HepG2 (cell line): ENCODE data around the gene GGA3. TPM values are rescaled to one million over a fixed set of nuclear protein-coding genes. Genes with fewer than 3 reads are reported as not detected.
A peak's percentile ranks its signal among the peaks of the same experiment; 100 is the strongest.

Source experiments
- FOXA1 ChIP-seq, 2 experiments: fragments of 450-650 bp in 1 of 2; sonication (generic) in 1 of 2; formaldehyde crosslinking in 1 of 2; IDR thresholded peaks; 2 replicates each; pipeline versions ENCODE4 v1.4.0 to v1.6.1; 2016 to 2020; ENCODE audit warnings: missing genetic modification reagents in 1 of 2
- KDM1A ChIP-seq: IDR thresholded peaks from 2 replicates; pipeline ENCODE4 v1.6.1; 2016; ENCODE audit warnings: missing compliant biosample characterization
- NFE2 ChIP-seq: sonication (generic); formaldehyde crosslinking; IDR thresholded peaks from 2 replicates; pipeline ENCODE4 v1.4.0; 2020; ENCODE audit warnings: missing genetic modification reagents
- POLR2A ChIP-seq, 2 experiments: IDR thresholded peaks; 2 replicates each; pipeline ENCODE4 v1.6.1; 2011; ENCODE audit warnings: low read depth in 2 of 2, low read length in 2 of 2, mild to moderate bottlenecking in 1 of 2, moderate library complexity in 1 of 2; ENCODE audit not compliant: insufficient read depth in 1 of 2
- REXO4 ChIP-seq: sonication (generic); formaldehyde crosslinking; IDR thresholded peaks from 2 replicates; pipeline ENCODE4 v1.8.0; 2022; ENCODE audit warnings: missing genetic modification reagents, mild to moderate bottlenecking, borderline replicate concordance
- SMC3 ChIP-seq: IDR thresholded peaks from 2 replicates; pipeline ENCODE4 v1.6.1; 2011; ENCODE audit warnings: low read length, improper control_type of control experiment
- SRSF4 ChIP-seq: fragments of 200-400 bp; formaldehyde crosslinking; IDR thresholded peaks from one replicate; pipeline ENCODE4 v1.6.1; 2018; ENCODE audit warnings: mild to moderate bottlenecking, low read depth, low read length, moderate library complexity; ENCODE audit not compliant: poor library complexity, severe bottlenecking
- TP53 ChIP-seq: sonication (generic); formaldehyde crosslinking; conservative IDR thresholded peaks from 2 replicates; pipeline ENCODE4 v1.4.0; 2020; ENCODE audit warnings: missing genetic modification reagents
- WIZ ChIP-seq: sonication (generic); formaldehyde crosslinking; IDR thresholded peaks from 2 replicates; pipeline ENCODE4 v1.5.1; 2020; ENCODE audit warnings: mild to moderate bottlenecking, missing genetic modification reagents
- ZEB1 ChIP-seq: IDR thresholded peaks from 2 replicates; pipeline ENCODE4 v1.6.1; 2012; ENCODE audit warnings: mild to moderate bottlenecking, low read depth, inconsistent platforms; ENCODE audit not compliant: insufficient replicate concordance
- ZNF180 ChIP-seq: sonication (generic); formaldehyde crosslinking; IDR thresholded peaks from 2 replicates; pipeline ENCODE4 v1.4.0; 2020; ENCODE audit warnings: low read depth, missing genetic modification reagents, borderline replicate concordance
- ZNF234 ChIP-seq: sonication (generic); formaldehyde crosslinking; conservative IDR thresholded peaks from 2 replicates; pipeline ENCODE4 v1.5.1; 2020; ENCODE audit warnings: mild to moderate bottlenecking, missing genetic modification reagents
- ZNF619 ChIP-seq: sonication (generic); formaldehyde crosslinking; IDR thresholded peaks from 2 replicates; pipeline ENCODE4 v1.4.0; 2020; ENCODE audit warnings: mild to moderate bottlenecking, missing genetic modification reagents
- ZNF775 ChIP-seq: sonication (generic); formaldehyde crosslinking; IDR thresholded peaks from 2 replicates; pipeline ENCODE4 v1.4.0; 2020; ENCODE audit warnings: missing genetic modification reagents, mild to moderate bottlenecking, moderate library complexity, borderline replicate concordance
- ZNF781 ChIP-seq: sonication (generic); formaldehyde crosslinking; IDR thresholded peaks from 2 replicates; pipeline ENCODE4 v1.5.1; 2020; ENCODE audit warnings: borderline replicate concordance, mild to moderate bottlenecking, missing genetic modification reagents; ENCODE audit errors: not compliant biosample characterization
- polyA plus RNA-seq, 8 experiments: library from polyadenylated mRNA; depleted of rRNA in 3 of 8; stranded (reverse) in 7 of 8; unstranded in 1 of 8; fragments of >200 nt; fragmentation: Illumina TruSeq in 4 of 8; extraction: Trizol in 4 of 8; gene quantifications; 2 replicates each; pipeline versions ENCODE4 v1.2.1 to v1.2.3, GENCODE V29; 2011 to 2016; ENCODE audit warnings: low read depth in 4 of 8, missing spikeins in 1 of 8, mixed read lengths in 1 of 8; ENCODE audit not compliant: insufficient read depth in 1 of 8
- total RNA-seq, 5 experiments: library from RNA; depleted of rRNA; stranded (reverse); fragments of >200 nt; fragmentation: Illumina TruSeq; extraction: Trizol; gene quantifications; 2 replicates each; pipeline ENCODE4 v1.2.3, GENCODE V29; 2016; ENCODE audit warnings: low read depth in 1 of 5
- TF ChIP-seq, protein P1 (sequence below): sonication (generic); formaldehyde crosslinking; IDR thresholded peaks from 2 replicates; pipeline ENCODE4 v1.5.1; 2020; ENCODE audit warnings: mild to moderate bottlenecking, missing genetic modification reagents, borderline replicate concordance
- TF ChIP-seq, protein P2 (sequence below): sonication (generic); formaldehyde crosslinking; IDR thresholded peaks from 2 replicates; pipeline ENCODE4 v1.4.0; 2020; ENCODE audit warnings: missing genetic modification reagents
- TF ChIP-seq, protein P3 (sequence below): sonication (generic); formaldehyde crosslinking; IDR thresholded peaks from 2 replicates; pipeline ENCODE4 v1.5.1; 2020; ENCODE audit warnings: missing genetic modification reagents, mild to moderate bottlenecking, borderline replicate concordance
- TF ChIP-seq, protein P4 (sequence below): sonication (generic); formaldehyde crosslinking; IDR thresholded peaks from 2 replicates; pipeline ENCODE4 v1.5.0; 2020; ENCODE audit warnings: missing genetic modification reagents

The GGA3 gene
- total and polyA plus RNA-seq, 2 of the 13 experiments (the other 11 are each of a cell fraction or from before 2014, with no cell fraction given), result 28.4 to 43.7 TPM

DNA sequence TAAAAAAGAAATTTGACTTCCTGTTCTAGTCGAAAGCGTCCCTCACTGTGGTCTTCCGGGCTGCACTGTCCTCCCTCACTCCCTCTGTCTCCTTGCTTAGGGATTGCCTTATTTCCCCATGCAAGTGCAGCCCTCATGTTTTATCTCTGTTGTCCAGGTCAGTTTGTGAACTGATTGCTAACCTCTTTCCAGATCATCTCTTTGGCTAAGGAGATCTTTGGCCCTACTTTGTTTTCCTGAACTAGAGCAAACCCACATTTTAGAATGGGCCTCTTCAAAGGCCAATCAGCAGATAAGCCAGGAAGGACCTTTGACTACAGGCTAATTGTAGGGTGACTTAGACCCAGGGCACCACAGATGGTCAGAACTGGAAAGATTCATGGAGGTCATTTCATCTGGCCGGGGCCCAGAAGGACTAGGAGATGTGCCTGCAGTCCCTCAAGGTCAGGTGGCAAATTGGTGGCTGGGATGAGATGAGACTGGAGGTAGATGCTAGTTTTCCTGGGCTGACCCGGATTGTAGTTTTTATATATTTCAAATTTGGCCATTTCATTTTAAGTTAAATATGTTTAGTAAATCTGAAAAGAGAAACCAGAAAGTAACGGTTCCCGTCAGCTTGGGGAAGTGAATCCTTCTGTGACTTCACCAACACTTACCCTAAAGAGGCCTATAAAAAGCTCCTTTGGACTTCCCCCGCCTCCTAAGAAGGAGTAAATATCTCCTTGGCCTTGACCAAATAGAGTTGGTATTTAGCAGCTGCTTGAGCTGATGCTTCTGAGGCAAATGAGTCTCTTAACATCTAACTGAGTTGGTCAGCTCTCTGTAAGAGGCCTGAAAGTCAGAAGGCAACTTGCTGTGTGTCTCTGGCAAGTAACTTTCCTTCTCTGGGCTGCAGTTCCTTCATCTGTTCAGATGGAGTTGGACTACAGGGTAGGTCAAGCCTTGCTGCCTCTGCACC, 34.1 kb upstream of the GGA3 start (continued):
- TF ChIP-seq, protein P1, sequence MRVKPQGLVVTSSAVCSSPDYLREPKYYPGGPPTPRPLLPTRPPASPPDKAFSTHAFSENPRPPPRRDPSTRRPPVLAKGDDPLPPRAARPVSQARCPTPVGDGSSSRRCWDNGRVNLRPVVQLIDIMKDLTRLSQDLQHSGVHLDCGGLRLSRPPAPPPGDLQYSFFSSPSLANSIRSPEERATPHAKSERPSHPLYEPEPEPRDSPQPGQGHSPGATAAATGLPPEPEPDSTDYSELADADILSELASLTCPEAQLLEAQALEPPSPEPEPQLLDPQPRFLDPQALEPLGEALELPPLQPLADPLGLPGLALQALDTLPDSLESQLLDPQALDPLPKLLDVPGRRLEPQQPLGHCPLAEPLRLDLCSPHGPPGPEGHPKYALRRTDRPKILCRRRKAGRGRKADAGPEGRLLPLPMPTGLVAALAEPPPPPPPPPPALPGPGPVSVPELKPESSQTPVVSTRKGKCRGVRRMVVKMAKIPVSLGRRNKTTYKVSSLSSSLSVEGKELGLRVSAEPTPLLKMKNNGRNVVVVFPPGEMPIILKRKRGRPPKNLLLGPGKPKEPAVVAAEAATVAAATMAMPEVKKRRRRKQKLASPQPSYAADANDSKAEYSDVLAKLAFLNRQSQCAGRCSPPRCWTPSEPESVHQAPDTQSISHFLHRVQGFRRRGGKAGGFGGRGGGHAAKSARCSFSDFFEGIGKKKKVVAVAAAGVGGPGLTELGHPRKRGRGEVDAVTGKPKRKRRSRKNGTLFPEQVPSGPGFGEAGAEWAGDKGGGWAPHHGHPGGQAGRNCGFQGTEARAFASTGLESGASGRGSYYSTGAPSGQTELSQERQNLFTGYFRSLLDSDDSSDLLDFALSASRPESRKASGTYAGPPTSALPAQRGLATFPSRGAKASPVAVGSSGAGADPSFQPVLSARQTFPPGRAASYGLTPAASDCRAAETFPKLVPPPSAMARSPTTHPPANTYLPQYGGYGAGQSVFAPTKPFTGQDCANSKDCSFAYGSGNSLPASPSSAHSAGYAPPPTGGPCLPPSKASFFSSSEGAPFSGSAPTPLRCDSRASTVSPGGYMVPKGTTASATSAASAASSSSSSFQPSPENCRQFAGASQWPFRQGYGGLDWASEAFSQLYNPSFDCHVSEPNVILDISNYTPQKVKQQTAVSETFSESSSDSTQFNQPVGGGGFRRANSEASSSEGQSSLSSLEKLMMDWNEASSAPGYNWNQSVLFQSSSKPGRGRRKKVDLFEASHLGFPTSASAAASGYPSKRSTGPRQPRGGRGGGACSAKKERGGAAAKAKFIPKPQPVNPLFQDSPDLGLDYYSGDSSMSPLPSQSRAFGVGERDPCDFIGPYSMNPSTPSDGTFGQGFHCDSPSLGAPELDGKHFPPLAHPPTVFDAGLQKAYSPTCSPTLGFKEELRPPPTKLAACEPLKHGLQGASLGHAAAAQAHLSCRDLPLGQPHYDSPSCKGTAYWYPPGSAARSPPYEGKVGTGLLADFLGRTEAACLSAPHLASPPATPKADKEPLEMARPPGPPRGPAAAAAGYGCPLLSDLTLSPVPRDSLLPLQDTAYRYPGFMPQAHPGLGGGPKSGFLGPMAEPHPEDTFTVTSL (CRISPR knock-in tag), result peak; percentile 85; the same call in 1 of the 2 replicates
- TF ChIP-seq, protein P2, sequence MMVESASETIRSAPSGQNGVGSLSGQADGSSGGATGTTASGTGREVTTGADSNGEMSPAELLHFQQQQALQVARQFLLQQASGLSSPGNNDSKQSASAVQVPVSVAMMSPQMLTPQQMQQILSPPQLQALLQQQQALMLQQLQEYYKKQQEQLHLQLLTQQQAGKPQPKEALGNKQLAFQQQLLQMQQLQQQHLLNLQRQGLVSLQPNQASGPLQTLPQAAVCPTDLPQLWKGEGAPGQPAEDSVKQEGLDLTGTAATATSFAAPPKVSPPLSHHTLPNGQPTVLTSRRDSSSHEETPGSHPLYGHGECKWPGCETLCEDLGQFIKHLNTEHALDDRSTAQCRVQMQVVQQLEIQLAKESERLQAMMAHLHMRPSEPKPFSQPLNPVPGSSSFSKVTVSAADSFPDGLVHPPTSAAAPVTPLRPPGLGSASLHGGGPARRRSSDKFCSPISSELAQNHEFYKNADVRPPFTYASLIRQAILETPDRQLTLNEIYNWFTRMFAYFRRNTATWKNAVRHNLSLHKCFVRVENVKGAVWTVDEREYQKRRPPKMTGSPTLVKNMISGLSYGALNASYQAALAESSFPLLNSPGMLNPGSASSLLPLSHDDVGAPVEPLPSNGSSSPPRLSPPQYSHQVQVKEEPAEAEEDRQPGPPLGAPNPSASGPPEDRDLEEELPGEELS, result peak; percentile 91
- TF ChIP-seq, protein P3, sequence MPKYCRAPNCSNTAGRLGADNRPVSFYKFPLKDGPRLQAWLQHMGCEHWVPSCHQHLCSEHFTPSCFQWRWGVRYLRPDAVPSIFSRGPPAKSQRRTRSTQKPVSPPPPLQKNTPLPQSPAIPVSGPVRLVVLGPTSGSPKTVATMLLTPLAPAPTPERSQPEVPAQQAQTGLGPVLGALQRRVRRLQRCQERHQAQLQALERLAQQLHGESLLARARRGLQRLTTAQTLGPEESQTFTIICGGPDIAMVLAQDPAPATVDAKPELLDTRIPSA (CRISPR knock-in tag), result no peak
- TF ChIP-seq ZEB1 (peak; percentile 57), ZNF775 (CRISPR knock-in tag) (no peak), SMC3 (no peak; the same call in 1 of the 2 replicates), TP53 (0 out of 2 replicates have a peak, but pooled peaks have one; percentile 29), SRSF4 (no peak), REXO4 (CRISPR knock-in tag) (no peak), POLR2A (IDR thresholded peaks at IDR 0.05; ENCODE audit: insufficient read depth in 1 of 2, low read depth in 2 of 2, low read length in 2 of 2) (peak; percentile 69 to 73; a peak in 3 of 4 replicates), NFE2 (CRISPR knock-in tag) (no peak), ZNF234 (no peak), WIZ (CRISPR knock-in tag) (no peak), ZNF180 (CRISPR knock-in tag) (no peak), FOXA1 (IDR thresholded peaks at IDR 0.05) (no peak), FOXA1 (CRISPR knock-in tag; IDR thresholded peaks at IDR 0.05) (peak; percentile 57; the same call in 1 of the 2 replicates), KDM1A (CRISPR knock-in tag) (peak; percentile 55; the same call in 1 of the 2 replicates), ZNF619 (0 out of 2 replicates have a peak, but pooled peaks have one; percentile 40), ZNF781 (CRISPR knock-in tag) (no peak)
- TF ChIP-seq, protein P4, sequence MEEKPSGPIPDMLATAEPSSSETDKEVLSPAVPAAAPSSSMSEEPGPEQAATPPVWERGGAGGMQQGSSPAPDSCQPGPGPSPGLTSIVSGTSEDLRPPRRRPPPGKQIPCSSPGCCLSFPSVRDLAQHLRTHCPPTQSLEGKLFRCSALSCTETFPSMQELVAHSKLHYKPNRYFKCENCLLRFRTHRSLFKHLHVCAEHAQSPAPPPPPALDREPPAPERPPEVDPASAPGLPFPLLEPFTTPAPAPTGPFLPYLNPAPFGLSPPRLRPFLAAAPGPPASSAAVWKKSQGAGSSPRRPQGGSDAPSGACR, result peak; percentile 79; the same call in 1 of the 2 replicates
